H1 (cell line): Measurements from ENCODE around the gene COL21A1. TPM values are rescaled to one million over a fixed set of nuclear protein-coding genes. Genes with fewer than 3 reads are reported as not detected.

Experiments
- NRF1 ChIP-seq: IDR thresholded peaks from 2 replicates; pipeline ENCODE4 v1.6.1; 2011; ENCODE audit warnings: mild to moderate bottlenecking, low read depth, low read length, improper control_type of control experiment
- TAF1 ChIP-seq: IDR thresholded peaks from 2 replicates; pipeline ENCODE4 v1.6.1; 2011; ENCODE audit warnings: mild to moderate bottlenecking, low read depth, low read length
- TCF12 ChIP-seq: IDR thresholded peaks from 2 replicates; pipeline ENCODE4 v1.6.1; 2011; ENCODE audit warnings: low read depth, mild to moderate bottlenecking, low read length
- USF2 ChIP-seq: IDR thresholded peaks from 2 replicates; pipeline ENCODE4 v1.6.1; 2011; ENCODE audit warnings: low read length, improper control_type of control experiment
- polyA plus RNA-seq, 7 experiments: library from polyadenylated mRNA; depleted of rRNA in 3 of 7; stranded (reverse) in 5 of 7; unstranded in 2 of 7; fragments of >200 nt in 5 of 7; fragments of 200-250 nt in 2 of 7; gene quantifications; 1 replicate in 5 of 7; 2 replicates in 1 of 7; 4 replicates in 1 of 7; pipeline versions ENCODE4 v1.2.1 to v1.2.3, GENCODE V29; 2011 to 2013; ENCODE audit warnings: missing spikeins in 2 of 7, mixed read lengths in 2 of 7
- total RNA-seq: library from RNA; stranded (reverse); fragmentation: NEBNext Ultra II Directional; extraction: Animal tissue kit (Norgen Biotek cat#: 25700); gene quantifications from 2 replicates; pipeline ENCODE4 v1.2.1, GENCODE V29; 2021

COL21A1 gene
- total and polyA plus RNA-seq, 2 of the 8 experiments (the other 6 are each of a cell fraction or from before 2014, with no cell fraction given), result 1.6 to 3.4 TPM

- TF ChIP-seq TCF12 (no peak), NRF1 (no peak), TAF1 (no peak), USF2 (no peak)
- TF ChIP-seq, all 59 proteins: peak for 0
Measured at GRCh38 chr6:56022678-56023077, 224.7 kb downstream of the COL21A1 start (continued).
